NCI-H1048 (cell line): ENCODE measurements around the gene RASL11B.
"Not testable (repeated sequence)": the region's sequence is repeated elsewhere in the genome, so short reads cannot be mapped to it uniquely, and the experiment has no call there.

Experiments used
- DNase-seq: peaks from one replicate; lab custom pipeline; 2025; lab: John Stamatoyannopoulos, UW

The RASL11B gene, protein sequence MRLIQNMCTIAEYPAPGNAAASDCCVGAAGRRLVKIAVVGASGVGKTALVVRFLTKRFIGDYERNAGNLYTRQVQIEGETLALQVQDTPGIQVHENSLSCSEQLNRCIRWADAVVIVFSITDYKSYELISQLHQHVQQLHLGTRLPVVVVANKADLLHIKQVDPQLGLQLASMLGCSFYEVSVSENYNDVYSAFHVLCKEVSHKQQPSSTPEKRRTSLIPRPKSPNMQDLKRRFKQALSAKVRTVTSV

DNA sequence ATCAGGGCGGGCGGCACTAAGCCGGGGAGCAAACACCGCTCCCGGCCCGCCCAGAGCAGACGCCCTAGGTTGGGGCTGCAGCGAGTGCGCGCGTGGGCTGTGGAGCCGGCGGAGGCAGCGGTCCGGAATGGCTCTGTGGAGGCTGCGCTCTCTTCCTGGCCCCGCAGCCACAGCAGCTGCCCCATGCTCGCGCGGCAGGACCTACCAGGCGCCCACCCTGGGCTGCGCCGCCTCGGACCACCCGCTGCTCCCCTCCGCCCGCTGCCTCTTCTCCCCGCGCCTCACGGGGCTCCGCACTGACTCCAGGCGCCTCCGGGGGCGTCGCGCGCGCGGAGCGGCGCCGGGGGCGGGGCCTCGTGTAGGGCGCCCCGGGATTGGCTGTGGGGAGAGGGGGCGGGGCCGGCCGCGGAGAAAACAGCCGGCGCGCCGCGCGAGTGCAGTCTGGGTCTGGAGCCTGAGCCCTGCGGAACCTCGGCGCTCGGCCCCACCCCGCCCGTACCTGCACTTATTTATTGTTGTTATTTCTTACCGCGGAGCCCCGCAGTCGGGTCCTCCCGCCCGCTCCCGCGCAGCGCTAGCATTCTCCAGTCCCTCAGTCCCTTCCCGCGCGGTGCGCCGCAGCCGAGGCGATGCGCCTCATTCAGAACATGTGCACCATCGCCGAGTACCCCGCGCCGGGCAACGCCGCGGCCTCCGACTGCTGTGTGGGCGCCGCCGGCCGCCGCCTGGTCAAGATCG is at the start of gene RASL11B:
TSS of gene RASL11B (plus strand) at position 439 of the 738 bp plus-strand sequence. CDS start at position 630, 191 bp downstream.
- DNase-seq, result peak; percentile 70

DNA sequence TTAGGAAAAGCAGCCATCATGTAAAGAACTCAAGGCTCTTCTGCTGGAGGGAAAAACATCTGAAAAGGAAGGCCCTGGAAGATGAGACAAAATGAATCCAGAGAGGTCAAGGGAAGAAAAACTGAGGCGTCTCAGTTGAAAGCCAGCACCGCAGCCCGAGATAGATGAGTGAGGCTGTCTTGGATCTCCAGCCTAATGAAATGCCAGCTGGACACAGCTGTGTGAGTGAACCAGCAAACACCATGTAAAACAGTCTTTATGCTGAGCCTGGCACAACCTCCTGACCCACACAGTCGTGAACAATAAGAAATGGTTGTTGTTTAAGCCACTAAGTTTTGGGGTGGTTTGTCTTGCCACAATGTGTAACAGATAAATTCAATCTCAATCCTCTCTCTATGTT is 48.6 kb upstream of the RASL11B start:
- DNase-seq, result no peak

DNA sequence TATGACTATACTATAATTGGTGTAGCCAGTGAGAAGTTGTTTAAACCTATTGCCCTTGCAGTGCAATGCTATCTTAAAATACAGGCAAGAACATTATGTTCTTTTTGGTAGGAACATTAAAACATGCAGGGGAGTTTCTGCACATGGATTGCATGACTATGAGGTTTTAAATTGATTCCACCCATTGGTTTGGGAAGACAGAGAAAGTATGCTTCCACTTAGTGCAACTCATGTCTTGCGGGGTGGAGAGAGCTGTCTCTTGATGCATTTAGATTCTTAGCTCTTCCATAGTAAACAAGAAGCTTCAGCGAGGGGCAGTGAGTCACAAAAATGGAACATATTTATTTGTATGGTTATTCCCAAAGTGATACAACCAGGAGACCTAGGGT is 39.5 kb upstream of the RASL11B start:
- no peak for DNase-seq

DNA sequence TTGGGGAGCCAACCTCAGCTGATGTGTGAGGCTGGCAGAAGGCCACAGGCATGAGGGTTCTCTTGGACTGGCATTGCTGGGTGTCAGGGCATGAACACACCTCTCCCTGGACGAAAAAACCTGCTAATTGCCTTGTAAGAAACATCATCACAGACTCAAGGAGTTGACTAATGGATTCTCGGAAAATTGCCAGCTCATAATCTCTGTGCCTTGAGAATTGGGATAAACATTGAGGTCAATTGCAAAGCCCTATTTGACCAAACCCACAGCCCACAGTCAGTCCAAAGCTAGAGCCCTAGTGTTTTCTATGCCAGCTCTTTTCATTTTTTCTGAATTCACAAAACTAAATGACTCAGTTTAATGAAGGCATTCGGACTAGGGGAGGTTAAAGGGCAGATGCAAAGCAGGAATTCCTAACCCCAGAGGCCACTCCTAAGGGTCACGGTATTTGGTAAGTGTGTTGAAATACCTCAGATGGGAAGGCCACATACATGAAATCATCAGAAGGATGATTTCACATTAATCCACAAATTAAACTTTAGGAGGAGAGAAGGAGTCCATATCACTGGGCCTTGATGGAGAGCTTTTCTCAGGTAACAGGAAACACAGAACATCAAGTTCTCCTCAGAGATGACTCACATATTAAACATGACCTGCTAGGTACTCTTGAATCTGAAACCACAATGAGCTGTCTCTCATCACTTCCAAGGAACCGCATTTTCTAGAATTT is 39.0 kb upstream of the RASL11B start:
- no peak for DNase-seq

DNA sequence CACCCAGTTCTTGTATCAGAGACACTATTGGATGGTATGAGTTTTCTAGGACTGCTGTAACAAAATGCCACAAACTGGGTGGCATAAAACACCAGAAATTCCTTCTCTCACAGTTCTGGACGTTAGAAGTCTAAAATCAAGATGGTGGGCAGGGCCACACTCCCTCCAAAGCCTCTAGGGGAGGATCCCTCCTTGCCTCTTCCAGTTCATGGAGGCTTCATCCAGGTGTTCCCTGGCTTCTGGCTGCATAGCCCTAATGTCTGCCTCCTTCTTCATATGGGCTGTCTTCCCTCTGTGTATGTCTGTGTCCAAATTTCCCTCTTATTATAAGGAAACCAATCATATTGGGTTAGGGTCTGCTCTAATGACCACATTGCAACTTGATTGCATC is 38.4 kb upstream of the RASL11B start:
- no peak for DNase-seq

DNA sequence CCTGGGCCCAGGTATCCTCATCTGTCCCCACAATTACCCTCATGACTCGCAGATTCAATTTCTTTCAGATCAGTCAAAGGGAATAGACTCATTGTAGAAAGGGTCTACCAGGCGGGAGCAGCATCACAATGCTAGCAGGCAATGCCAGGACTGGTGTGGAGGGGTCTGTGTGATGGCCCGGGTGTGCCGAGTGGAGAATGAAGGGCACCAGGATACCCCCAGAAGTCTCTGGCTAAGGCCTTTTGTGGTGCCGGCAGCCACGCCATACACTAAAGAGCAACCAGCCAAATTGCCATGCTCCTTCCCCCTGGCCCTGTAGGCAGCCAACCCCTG is 37.9 kb upstream of the RASL11B start:
- no peak for DNase-seq

DNA sequence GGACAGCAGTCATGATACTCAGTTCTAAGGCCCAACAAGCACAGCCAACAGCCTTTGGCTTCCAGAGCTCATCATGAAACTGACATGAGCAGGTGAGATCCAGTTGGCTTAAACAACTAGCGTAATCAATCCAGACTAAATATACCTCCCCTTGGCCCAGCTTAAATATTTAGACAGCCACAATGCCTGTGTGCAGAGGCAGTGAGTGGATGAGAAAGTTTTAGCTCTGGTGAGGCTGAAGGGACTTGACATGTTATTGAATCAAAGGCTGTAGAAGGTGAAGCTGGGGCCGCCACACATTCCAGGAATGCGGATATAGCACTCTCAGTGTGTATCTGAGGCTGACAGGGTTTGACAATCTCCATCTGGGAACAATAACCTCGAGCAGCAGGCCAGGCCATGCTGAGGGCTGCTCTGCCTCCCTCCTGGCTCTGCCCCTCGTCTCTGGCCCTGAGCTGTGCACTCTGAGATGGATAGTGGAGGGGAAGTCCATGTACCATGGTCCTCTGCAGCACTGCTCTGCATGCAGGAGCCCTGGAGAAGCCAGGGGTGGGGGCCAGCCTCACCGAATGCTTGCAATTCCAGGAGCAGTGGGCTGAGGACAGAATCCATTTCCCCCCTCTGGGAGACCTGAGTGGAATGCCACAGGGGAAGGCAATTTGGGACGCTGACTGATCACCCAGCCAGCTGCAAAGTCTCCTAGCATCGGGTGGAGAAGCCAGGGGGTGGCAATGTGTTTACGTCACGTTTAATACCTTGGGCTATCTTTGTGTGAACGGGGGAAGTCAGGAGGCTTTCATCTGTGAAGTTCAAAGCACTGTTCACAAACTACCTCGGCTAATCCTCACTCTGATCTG is 37.3 kb upstream of the RASL11B start:
- no peak for DNase-seq

DNA sequence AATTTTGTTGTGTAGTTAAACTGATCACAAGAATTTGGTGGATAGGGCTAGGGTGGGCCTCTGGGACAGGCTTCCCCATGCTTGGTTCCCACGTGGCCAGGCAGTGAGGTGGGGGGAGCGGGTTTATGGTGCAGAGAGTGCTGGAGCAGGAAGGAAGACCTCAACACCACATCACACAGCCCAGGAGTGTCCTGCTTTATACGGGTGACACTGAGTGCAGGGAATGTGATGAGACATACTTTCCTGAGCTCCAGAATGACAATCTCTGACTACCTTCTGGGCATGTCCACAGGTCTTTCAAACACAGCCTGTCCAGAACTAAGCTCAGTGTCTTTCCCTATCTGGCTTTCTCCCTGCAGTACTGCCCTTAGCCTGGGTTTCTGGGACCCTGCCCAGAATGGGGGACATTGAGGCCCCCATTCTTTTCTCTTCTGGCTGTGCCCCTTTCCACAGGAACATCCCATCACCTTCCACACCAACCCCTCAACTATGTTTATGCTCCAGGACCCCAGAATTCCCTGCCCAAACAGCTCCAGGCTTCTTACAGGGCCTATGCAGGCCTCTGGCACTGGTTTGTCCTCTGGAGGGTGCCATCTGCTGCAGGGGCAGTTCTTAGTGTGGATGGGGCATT is 36.5 kb upstream of the RASL11B start:
- DNase-seq, result no peak

DNA sequence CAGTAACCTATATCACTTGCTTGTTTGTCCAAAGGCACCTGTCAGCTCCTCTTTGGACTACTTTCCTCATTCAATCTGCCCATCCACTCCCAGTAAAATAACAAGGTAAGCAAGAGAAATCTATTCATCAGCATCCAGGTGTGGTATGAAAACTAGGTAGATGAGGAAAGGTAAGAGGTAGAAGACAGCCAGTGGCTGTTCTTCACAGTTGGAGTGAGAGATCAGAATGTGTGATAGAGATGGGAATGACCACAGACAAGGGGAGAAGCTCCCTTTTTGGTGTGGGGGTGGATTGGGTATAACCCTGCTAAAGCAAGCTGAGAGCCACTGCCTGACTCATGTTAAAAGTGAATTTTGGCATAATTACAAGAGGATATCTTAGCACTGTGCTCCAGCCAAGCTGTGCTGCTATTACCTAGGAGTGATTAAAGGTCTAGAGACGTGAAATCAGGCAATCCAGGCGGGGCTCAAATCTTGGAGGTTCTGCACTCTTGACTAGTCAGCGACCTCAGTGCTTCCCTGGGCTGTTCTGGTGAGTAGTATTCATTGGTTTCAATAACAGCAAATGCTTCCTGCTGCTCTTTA is 28.1 kb upstream of the RASL11B start:
- no peak for DNase-seq

DNA sequence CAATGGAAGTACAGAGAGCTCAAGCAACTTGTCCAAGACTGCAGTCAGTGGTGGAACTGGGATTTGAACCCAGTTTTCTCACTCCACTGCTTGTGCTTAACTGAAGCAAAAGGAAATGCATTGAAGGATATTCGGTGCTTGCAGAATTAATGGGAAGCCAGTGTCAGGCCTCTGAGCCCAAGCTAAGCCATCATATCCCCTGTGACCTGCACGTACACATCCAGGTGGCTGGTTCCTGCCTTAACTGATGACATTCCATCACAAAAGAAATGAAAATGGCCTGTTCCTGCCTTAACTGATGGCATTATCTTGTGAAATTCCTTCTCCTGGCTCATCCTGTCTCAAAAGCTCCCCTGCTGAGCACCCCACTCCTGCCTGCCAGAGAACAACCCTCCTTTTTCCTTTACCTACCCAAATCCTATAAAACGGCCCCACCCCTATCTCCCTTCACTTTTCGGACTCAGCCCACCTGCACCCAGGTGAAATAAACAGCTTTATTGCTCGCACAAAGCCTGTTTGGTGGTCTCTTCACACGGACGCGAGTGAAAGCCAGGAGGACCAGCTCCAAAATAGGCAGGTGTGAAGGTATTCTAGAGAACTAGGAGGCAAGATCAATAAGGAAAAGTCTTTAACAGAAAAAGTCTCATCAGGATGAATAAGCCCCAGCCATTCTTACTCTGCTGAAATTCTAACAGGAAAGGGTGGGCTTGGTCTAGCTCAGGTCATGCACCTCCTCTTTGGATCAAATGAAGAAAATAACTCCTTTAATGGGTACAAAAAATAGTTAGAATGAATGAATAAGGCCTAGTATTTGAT is 27.3 kb upstream of the RASL11B start:
- not testable (repeated sequence) for DNase-seq

DNA sequence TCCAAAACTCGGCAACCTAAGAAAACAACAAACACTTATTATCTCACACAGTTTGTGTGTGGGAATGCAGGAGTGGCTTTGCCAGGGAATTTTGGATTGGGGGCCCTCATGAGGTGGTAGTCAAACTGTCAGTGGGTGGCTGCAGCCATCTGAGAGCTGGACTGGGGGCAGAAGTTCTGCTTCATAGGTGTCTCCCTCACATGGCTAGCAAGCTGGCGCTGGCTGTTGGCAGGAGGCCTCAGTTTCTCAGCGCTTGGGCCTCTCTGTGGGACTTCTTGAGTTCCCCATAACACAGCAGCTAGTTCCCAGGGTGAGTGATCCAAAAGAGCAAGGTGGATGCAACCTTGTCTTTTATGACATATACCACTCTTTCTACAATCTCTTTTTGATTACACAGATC is 26.0 kb upstream of the RASL11B start:
- DNase-seq, result no peak

DNA sequence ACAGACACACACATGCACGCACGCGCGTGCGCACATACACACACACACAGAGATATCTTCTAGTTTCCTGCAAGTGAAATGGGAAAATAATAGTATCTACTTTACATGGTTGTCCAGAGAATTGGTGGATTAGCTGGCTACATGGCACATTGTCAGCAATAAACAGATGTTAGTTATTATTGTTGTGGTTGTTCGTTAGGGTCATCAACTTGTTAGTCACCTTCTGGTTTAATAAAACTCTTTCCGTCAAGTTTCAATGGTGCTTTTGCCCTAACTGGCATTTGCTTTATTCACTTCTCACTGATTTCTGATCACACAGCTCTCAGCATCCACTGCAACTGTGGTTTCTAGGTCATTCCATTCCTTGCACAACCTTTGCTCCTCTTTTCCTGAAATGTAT is 25.4 kb upstream of the RASL11B start:
- DNase-seq, result no peak

DNA sequence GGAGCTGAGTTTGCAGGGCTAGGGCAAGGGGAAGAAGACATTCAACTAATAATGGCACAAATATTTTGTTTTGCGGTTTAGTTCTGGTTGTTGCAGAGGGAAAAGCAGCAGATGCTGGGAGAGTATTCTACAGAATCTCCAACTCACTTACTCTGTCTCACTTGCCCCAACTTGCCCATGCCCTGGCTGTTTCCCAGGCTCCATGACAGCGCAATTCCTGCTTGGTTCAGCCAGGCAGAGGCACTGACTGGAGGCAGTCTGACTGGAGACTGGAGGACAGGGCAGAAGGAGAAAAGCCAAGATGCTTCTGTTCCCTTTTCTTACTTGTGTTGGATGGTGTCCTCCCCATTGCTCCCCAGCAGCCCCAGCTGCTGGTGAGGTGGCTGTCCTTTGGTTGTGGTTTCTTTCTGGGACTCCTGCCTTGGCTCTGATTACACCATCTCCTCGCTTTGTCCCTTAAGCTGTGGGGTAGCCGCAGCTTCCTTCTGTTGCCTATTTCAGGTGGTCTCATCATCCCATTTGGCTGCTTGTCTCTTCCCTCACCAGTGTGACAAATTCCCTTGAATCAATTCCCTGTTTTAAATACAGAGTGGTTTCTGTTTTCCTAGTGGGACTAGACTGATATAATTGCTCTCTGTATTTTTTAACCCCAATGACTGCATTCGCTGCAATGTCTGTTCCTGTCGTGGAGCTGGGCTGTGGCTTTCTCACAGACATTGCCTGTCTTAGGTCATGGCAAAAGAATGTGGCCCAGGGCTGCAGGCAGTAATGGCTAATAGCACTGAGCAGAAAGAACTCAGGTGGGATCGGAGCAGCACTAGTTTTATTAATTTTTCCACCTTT is 24.2 kb upstream of the RASL11B start:
- no peak for DNase-seq

DNA sequence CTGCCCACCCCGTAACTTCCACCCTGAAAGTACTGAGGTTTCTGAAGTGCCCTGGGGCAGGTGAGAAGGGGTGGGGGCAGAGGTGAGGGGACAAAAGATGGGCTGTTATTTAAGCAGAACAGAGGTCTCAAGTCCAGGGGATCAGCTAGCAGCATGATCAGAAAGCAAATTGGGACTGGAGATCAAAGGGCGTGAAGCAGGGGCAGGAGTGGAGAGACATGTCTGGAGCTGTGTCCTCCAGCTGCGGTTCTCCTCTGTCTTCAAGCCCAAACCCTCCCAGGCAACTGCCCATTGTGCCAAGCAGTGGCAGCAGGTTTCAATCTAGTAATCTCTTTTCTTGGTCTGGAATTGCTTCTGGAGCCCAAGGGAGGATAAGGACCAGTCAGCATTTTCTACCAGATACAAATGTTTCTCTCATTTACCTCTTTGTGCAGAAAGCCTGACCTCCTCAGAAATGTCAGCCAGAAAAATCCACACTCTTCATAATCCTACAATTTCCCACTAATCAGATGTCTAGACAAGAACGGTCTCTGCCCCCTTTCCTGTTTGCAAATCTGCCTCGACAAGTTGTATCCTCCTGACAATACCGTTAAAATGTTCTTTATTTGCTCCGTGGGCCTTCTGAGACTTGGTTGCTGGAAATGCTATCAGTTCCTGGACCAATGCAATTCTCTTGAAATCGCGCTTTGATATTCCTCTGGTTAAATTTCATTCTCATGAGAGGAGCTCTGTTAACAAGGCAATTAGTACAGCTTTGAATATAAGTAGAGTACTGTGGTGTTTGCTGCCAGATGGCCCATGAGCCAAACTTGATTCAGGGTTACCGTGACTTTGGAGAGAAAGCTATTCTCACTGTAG is 23.2 kb upstream of the RASL11B start:
- DNase-seq, result no peak

DNA sequence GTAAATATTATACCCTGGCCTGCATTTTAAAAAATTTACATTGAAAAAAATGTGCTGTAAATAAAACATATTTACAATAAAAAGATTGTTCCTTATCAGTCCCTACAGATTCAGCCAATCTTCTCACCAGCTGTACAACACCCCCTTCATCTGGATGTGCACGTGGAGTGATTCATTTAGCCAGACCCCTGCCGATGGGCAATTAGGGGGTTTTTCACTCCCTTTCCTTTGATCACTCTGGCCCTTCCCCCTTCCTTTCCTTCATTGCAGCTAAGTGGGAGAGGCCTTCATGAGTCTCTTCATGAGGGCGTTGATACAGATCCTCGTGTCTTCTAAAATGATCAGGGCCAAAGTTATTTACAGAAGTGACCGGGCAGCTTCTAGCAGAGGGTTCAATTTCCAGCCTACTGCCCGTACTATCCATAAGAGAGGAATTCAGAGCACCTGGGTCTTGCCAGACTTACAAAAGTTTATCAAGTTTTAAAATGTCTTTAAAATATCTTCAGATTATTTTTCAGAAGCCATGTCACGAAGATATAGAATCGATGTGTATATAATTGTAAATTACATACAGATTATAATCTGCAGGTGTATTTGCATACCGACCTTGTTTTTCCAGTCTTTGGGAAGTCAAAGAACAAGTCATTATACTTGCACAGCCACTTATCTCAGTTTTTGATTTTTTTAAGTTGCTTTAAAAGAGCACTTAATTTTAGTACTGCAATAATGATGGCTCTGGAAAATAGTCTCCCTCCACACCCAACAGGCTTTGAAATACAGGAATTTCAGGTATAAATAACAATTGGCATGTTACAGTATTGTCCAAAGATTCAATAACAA is 21.4 kb upstream of the RASL11B start:
- DNase-seq, result no peak

DNA sequence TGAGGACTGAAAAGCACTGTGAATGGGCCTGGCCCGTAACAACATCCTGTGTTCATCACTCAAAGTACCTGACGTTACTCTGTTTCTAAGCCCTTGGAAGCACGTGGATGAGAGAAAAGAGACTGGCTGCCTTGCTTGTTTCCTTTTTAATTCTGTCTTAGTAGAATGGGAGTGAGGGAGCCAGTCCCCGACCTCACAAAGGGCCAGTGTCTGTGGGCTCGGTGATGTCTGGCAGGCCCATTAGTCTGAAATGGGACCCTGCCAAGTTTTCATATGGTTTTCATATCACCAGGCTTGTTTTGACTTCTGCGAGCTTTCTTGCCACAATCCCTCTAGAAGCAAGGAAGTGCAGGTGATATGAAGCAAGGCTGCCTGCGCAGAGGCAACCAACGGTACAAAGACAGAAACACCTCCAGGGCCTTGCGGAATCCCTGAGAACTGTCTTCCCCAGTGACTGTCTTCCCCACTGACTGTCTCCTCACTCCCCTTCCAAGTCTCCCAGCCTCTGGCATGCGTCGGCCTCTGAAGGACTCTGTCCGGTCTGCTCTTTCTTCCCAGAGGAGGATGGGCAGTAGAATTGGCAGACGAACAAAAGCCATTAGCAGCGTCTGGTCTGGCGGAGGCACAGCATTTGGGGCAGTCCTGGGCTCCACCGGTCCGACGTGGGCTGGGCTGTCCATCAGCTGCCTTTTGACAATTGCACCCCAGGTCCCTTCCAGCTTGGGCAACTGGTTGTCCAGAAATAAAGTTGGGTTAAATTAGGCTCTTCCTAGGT is 20.2 kb upstream of the RASL11B start:
- no peak for DNase-seq

DNA sequence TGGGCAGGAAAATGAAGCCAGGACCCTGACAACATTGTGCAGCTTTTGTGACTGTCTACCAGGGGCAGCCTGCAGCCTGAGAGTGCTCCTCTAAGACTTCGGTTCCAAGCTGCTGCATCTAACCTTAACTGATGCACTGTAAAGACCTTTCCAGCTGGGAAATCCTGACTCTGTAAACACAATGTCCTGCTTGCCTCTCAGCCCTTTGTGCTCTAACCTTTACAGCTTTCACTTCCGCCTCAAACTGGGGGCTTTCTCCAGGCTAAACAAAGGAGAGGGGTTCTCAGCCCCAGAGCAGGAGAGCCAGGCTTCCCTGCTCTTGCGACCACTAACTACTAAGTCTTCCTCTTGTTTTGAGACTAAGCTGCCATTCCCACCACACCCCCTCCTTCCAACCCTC is 19.3 kb upstream of the RASL11B start:
- no peak for DNase-seq
